B cell (primary cell): ENCODE data around the gene ZMIZ1. TPM values are rescaled to one million over a fixed set of nuclear protein-coding genes. Genes with fewer than 3 reads are reported as not detected.

Source experiments
- ATAC-seq: fragments of 200-7000 bp; cut with Tn5 transposase; one replicate; pipeline ENCODE4 v1.10.0; 2021; ENCODE audit warnings: low read depth, mild to moderate bottlenecking, moderate number of reproducible peaks, moderate library complexity
- CTCF ChIA-PET: fragments of 350-600 bp; sonication (Branson Sonifier 250); formaldehyde crosslinking; loops from one replicate; lab custom pipeline; 2021; ENCODE audit warnings: antibody characterized with exemption, inconsistent platforms; lab: Charles Lee
- POLR2A ChIA-PET: fragments of 350-600 bp; sonication (Branson Sonifier 250); formaldehyde crosslinking; loops from one replicate; lab custom pipeline; 2021; ENCODE audit warnings: antibody characterized with exemption; lab: Charles Lee
- DNase-seq: peaks from one replicate; pipeline ENCODE4 v3.0.0; 2013
- H2AFZ ChIP-seq: 2 replicates; pipeline ENCODE4 v1.6.1; 2012; ENCODE audit warnings: mild to moderate bottlenecking, low read depth, low read length; ENCODE audit not compliant: insufficient read depth, poor library complexity, severe bottlenecking
- H3K27ac ChIP-seq, 2 donors: 1 replicate in 1 of 2; 2 replicates in 1 of 2; pipeline ENCODE4 v1.5.1; 2012 to 2013; ENCODE audit warnings: low read length in 2 of 2, mild to moderate bottlenecking in 2 of 2, moderate library complexity in 1 of 2
- H3K27me3 ChIP-seq, 4 experiments: fragments of 200-600 bp in 1 of 4; sonication (generic) in 1 of 4; replicated peaks in 1 of 4; 1 replicate in 2 of 4; 2 replicates in 2 of 4; pipeline versions ENCODE4 v1.6.1 to v1.7.0; 2013 to 2016; ENCODE audit warnings: low read length in 3 of 4, mild to moderate bottlenecking in 2 of 4, mixed read lengths in 1 of 4, moderate library complexity in 1 of 4; ENCODE audit not compliant: insufficient read depth in 4 of 4, control insufficient read depth in 3 of 4; ENCODE audit errors: control extremely low read depth in 1 of 4
- H3K36me3 ChIP-seq, 2 experiments: replicated peaks in 1 of 2; 1 replicate in 1 of 2; 2 replicates in 1 of 2; pipeline versions ENCODE4 v1.6.1 to v1.7.1; 2013; ENCODE audit warnings: low read length in 1 of 2; ENCODE audit not compliant: insufficient read depth in 2 of 2, control insufficient read depth in 1 of 2; ENCODE audit errors: control extremely low read depth in 1 of 2, extremely low read depth in 1 of 2
- H3K4me1 ChIP-seq, 2 donors: fragments of 200-600 bp in 1 of 2; sonication (generic) in 1 of 2; 1 replicate in 1 of 2; 2 replicates in 1 of 2; pipeline versions ENCODE4 v1.5.1 to v1.6.1; 2013 to 2017; ENCODE audit warnings: low read length in 2 of 2; ENCODE audit not compliant: control insufficient read depth in 2 of 2, insufficient read depth in 2 of 2
- H3K4me2 ChIP-seq: replicated peaks from 2 replicates; pipeline ENCODE3; 2012; ENCODE audit warnings: mild to moderate bottlenecking, low read depth, low read length; ENCODE audit not compliant: poor library complexity, severe bottlenecking
- H3K4me3 ChIP-seq, 5 experiments: fragments of 200-600 bp in 1 of 5; sonication (generic) in 1 of 5; 1 replicate in 3 of 5; 2 replicates in 2 of 5; pipeline versions ENCODE4 v1.5.1 to v1.7.0; 2011 to 2016; ENCODE audit warnings: low read length in 4 of 5, mild to moderate bottlenecking in 4 of 5, low read depth in 2 of 5, control low read depth in 1 of 5, moderate library complexity in 1 of 5; ENCODE audit not compliant: insufficient read depth in 1 of 5; ENCODE audit errors: control extremely low read depth in 1 of 5, extremely low read depth in 1 of 5
- H3K79me2 ChIP-seq: fragments of 200-600 bp; sonication (generic); one replicate; pipeline ENCODE4 v1.6.0; 2016; ENCODE audit warnings: low read length; ENCODE audit not compliant: control insufficient read depth, insufficient read depth
- H3K9ac ChIP-seq: fragments of 200-600 bp; sonication (generic); 2 replicates; pipeline ENCODE4 v1.6.1; 2017; ENCODE audit warnings: mild to moderate bottlenecking, low read length, moderate library complexity
- H3K9me3 ChIP-seq, 3 donors: one replicate each; pipeline versions ENCODE4 v1.6.1 to v1.7.1; 2013; ENCODE audit warnings: low read length in 2 of 3; ENCODE audit not compliant: control insufficient read depth in 2 of 3, insufficient read depth in 1 of 3; ENCODE audit errors: control extremely low read depth in 1 of 3
- H4K20me1 ChIP-seq: 2 replicates; pipeline ENCODE4 v1.6.0; 2012; ENCODE audit warnings: mild to moderate bottlenecking, low read length; ENCODE audit not compliant: insufficient read depth, control insufficient read depth, poor library complexity, severe bottlenecking
- H3K27ac Mint-ChIP-seq: one replicate; pipeline ENCODE4 v1.8.0; 2021; ENCODE audit warnings: mixed read lengths
- H3K27me3 Mint-ChIP-seq: one replicate; pipeline ENCODE4 v1.8.0; 2021; ENCODE audit warnings: mixed read lengths
- H3K4me1 Mint-ChIP-seq: one replicate; pipeline ENCODE4 v1.8.0; 2021; ENCODE audit warnings: mixed read lengths
- H3K4me3 Mint-ChIP-seq: one replicate; pipeline ENCODE4 v1.8.0; 2021; ENCODE audit warnings: mixed read lengths
- H3K9me3 Mint-ChIP-seq: one replicate; pipeline ENCODE4 v1.8.0; 2022; ENCODE audit warnings: mixed read lengths; ENCODE audit not compliant: insufficient read depth
- CTCF ChIP-seq: fragments of 200-600 bp; IDR thresholded peaks from one replicate; pipeline ENCODE4 v1.8.0; 2022; ENCODE audit warnings: antibody characterized with exemption, mild to moderate bottlenecking
- EZH2 ChIP-seq: IDR thresholded peaks from 2 replicates; pipeline ENCODE4 v1.6.1; 2012; ENCODE audit warnings: borderline replicate concordance, low read depth, mild to moderate bottlenecking, moderate library complexity, low read length; ENCODE audit not compliant: insufficient read depth, poor library complexity, severe bottlenecking
- WGBS: methylation state at CpG from one replicate; pipeline ENCODE4 v1.1.5; 2013; ENCODE audit warnings: missing lambda C conversion rate; ENCODE audit not compliant: insufficient coverage; 5-methylcytosine and 5-hydroxymethylcytosine counted together
- intact Hi-C: fragments of 100-400 bp; cut with micrococcal nuclease; formaldehyde crosslinking; loops from one replicate; pipeline ENCODE4 v1.10.0; 2022
- polyA plus RNA-seq: library from polyadenylated mRNA; depleted of rRNA; stranded (reverse); fragments of >200 nt; gene quantifications from 2 replicates; pipeline ENCODE4 v1.2.3, GENCODE V29; 2012
- total RNA-seq, 2 donors: library from RNA; stranded (reverse); fragments of 120-200 nt in 1 of 2; gene quantifications; 1 replicate in 1 of 2; 2 replicates in 1 of 2; pipeline versions ENCODE4 v1.2.3 to v1.2.4, GENCODE V29; 2013 to 2022

Gene ZMIZ1
- total and polyA plus RNA-seq, 2 donors (not counting 1 experiment from before 2014, with no cell fraction given) = 14.3 to 64.9 TPM

DNA sequence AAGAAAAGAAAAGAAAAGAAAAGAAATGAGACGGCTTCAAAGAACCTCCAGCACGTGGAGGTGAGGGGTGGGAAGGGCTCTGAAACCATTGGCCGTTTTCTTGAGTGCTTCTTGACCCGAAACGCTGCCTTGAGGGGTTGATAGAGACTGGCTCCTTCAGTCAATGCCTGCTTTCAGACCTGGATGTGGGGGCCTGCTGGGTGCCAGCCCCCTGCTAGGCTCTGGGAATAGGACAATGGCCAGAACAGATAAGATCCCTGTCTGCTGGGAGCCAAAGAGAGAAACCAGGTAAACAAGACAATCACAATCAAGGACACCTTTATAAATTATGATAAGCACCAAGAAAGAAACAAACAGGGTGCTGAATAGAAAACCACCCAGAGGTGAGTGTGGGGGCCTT lies 27.7 kb downstream of the ZMIZ1 start:
- no peaks in the 10 kb centered on the region for H3K9me3 Mint-ChIP-seq
- POLR2A ChIA-PET = no interaction called here
- CTCF ChIA-PET = no interaction called here
- Histone ChIP-seq H3K79me2 (peaks cover 17% of the 10 kb centered on the region), H3K4me3 (no peak overlapping the region), H3K27me3 (peaks cover 0 to 37% (median 17%) of the 10 kb centered on the region in 4 experiments), H3K9me3 (peaks cover 0 to under 1% (median 0%) of the 10 kb centered on the region in 3 donors), H3K27ac (no peak overlapping the region), H2AFZ (no peak overlapping the region), H3K9ac (no peak overlapping the region), H3K36me3 (no peaks in the 10 kb centered on the region), H4K20me1 (no peaks in the 10 kb centered on the region), H3K4me1 (peaks cover 26 to 35% of the 10 kb centered on the region in 2 donors), H3K4me2 (no peak overlapping the region)
- 93% methylated on average over 5 of the region's 5 CpGs for WGBS
- no peak overlapping the region for H3K4me3 Mint-ChIP-seq
- DNase-seq (no peak), ATAC-seq (no peak)
- peaks cover 25% of the 10 kb centered on the region for H3K27me3 Mint-ChIP-seq
- no peak overlapping the region for H3K27ac Mint-ChIP-seq
- H3K4me1 Mint-ChIP-seq = peaks cover 35% of the 10 kb centered on the region
- TF ChIP-seq EZH2 = no peak
- no peak for TF ChIP-seq CTCF
- intact Hi-C loops = no loop called here

- Histone ChIP-seq H3K4me1 (peaks cover 33 to 43% of the 10 kb centered on the region in 2 donors), H3K36me3 (no peaks in the 10 kb centered on the region), H3K9me3 (peaks cover 0 to 5% (median 0%) of the 10 kb centered on the region in 3 donors), H2AFZ (no peak overlapping the region), H4K20me1 (no peaks in the 10 kb centered on the region), H3K4me3 (no peak overlapping the region), H3K9ac (no peak overlapping the region), H3K27ac (no peak overlapping the region), H3K27me3 (peaks cover 0 to 44% (median 19%) of the 10 kb centered on the region in 4 experiments), H3K4me2 (no peak overlapping the region), H3K79me2 (peaks cover 17% of the 10 kb centered on the region)
- ChIA-PET POLR2A (no interaction called here), CTCF (no interaction called here)
- DNase-seq = no peak
- no peak for ATAC-seq
- Mint-ChIP-seq H3K27me3 (peaks cover 28% of the 10 kb centered on the region), H3K4me3 (no peak overlapping the region), H3K4me1 (peaks cover 42% of the 10 kb centered on the region), H3K9me3 (no peaks in the 10 kb centered on the region), H3K27ac (no peak overlapping the region)
- TF ChIP-seq EZH2 (no peak), CTCF (no peak)
- intact Hi-C loops = no loop called here
- WGBS = 87% methylated on average over 9 of the region's 11 CpGs
Measured at GRCh38 chr10:79097021-79097872, 28.5 kb downstream of the ZMIZ1 start.
